ENCODE data around the gene REC114.

DNA sequence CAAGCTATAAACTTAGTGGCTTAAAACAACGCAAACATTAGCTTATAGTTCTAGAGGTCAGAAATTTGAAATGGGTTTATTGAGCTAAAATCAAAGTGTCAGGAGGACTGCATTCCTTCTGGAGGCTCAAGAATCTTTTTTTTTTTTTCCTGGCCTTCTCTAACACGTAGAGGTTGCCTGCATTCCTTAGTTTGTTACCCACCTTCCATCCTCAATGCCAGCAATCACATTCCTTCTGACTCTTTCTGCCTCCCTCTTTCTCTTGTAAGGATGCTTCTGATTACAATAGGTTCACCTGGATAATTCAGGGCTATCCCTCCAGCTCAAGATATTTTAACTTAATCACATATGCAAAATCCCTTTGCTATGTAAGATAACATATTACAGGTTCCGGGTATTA, 24.8 kb downstream of the REC114 start:
- no peak for TF ChIP-seq TCF7L2 (IDR thresholded peaks at IDR 0.05; ENCODE audit: borderline replicate concordance, extremely low read depth, insufficient read depth, insufficient read length)
- TF ChIP-seq, protein P1, sequence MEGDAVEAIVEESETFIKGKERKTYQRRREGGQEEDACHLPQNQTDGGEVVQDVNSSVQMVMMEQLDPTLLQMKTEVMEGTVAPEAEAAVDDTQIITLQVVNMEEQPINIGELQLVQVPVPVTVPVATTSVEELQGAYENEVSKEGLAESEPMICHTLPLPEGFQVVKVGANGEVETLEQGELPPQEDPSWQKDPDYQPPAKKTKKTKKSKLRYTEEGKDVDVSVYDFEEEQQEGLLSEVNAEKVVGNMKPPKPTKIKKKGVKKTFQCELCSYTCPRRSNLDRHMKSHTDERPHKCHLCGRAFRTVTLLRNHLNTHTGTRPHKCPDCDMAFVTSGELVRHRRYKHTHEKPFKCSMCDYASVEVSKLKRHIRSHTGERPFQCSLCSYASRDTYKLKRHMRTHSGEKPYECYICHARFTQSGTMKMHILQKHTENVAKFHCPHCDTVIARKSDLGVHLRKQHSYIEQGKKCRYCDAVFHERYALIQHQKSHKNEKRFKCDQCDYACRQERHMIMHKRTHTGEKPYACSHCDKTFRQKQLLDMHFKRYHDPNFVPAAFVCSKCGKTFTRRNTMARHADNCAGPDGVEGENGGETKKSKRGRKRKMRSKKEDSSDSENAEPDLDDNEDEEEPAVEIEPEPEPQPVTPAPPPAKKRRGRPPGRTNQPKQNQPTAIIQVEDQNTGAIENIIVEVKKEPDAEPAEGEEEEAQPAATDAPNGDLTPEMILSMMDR (IDR thresholded peaks at IDR 0.05 in 2 of 3, conservative IDR thresholded peaks at IDR 0.05 in 1 of 3; ENCODE audit: borderline replicate concordance in 1 of 3, insufficient read depth in 1 of 3, low read depth in 2 of 3, low read length in 2 of 3), result no peak
- TF ChIP-seq YY1 (IDR thresholded peaks at IDR 0.05; ENCODE audit: extremely low read depth, insufficient replicate concordance, low read depth, low read length), result no peak
- TF ChIP-seq, protein P2, sequence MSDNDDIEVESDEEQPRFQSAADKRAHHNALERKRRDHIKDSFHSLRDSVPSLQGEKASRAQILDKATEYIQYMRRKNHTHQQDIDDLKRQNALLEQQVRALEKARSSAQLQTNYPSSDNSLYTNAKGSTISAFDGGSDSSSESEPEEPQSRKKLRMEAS (IDR thresholded peaks at IDR 0.05), result no peak
